ENCODE results near the gene RER1.

Gene RER1

DNA sequence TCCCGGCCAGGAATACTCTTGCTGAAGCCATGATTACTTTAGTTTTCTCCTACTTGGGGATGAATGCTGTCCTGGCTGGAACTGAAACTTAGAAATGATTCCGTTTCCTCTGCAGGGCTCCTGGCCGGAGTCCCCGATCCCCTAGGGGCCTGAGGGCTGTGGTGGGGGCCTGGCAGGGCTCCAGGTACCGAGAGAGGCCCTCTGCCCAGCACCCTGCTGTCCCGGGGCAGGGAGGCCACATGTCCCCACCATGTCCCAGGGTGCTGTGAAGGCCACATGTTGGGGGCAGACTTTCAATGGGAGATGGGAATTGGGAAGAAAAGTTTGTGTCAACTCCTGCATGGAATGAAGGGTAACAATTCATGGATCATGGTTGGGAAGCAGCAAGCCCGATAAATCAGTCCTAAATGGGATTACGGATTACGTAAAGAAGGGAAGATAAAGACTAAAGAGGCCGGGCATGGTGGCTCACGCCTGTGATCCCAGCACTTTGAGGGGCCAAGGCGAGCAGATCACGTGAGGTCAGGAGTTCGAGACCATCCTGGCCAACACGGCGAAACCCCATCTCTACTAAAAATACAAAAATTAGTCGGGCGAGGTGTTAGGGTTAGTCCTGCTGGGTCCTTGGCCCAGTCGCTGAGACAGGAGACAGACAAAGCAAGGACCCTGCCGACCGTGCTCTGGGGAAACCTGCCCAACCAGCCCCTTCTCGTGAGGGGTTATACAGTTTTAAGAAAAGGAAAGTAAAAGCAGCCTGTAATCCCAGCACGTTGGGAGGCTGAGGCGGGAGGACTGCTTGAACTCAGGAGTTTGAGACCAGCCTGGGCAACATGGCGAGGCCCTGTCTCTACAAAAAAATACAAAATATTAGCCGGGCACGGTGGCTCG is 37.8 kb upstream of the RER1 start:
- no peak for DNase-seq (ENCODE audit: low read depth)

DNA sequence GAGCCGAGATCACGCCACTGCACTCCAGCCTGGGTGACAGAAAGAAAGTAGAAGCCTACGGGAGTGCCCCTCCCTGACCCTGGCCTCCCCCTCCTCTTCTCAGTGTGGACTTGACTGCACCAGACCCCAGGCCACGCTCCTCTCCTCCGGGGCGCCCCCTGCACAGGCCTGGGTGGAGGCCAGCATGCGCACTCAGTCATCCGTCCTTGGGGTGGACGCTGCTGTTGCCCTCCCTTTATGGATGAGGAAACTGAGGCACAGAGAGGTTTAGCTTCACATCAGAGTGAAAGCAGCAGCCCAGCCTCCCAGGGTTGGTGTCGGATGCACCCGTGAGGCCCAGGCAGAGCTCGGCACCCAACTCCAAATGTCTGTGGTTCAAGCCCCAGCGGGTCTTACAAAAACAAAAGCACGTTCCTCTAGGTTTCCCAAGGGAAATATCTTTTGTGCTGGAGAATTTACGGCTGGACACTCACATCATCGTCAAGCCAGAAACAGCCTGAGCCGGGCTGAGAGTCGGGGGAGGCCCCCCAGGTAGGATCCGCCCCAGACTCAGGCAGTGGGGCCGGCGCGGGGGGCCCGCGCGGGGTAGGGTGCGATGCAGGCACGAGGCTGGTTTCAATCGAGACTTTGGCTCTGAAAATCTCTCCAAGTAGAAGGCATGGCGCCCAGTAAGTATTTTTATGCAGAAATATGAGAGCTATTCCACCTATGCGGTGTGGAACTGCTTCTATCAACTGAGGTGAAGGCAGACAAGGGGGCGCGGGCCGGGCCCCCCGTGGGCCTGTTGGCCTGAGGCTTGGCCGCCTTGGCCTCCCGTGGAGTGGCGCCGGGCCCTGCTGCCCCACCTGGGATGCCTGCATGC is 36.9 kb upstream of the RER1 start:
- DNase-seq (ENCODE audit: low read depth) = peak; percentile 6

DNA sequence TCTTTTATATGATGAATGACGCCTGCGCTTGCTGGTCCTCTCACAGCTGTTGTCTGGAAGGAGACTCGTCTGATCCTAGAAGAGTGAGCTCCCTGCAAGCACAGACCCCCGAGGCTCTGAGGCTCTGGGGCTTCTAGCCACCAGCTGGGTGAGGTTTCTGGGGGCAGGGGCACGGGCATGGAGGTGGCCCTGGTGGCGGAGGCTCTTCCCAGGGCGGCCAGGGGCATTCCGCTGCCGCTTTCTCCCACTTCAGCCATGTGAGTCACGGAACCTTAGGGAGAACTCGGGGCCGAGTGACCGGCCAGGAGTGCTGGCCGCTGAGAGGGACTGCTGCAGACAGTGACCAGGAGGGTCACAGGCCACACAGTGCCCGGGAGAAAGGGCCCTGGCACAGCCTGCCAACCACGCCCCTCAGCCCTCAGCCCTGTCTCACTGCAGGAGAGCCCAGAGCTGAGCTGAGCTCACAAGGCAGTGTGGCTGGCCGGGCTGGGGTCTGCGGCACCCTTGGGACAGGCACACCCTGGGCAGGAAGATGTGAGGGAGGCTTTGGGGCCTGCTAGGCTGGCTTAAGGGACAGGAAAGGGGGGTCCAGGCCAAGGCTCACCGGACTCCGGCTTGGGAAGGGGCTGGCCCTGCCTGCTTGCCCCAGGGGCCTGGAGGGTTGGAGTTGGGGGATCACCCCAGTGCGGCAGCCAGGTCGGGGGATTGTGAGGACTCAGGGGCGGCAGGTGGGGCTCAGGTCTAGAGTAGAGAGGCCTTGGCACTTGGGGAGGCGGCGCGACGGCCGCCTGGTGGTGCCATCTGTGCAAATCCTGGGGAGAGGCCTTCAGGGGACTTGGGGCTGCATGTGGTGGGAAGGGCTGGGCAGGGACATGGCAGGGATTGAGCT is 36.0 kb upstream of the RER1 start:
- DNase-seq (ENCODE audit: low read depth) = no peak

DNA sequence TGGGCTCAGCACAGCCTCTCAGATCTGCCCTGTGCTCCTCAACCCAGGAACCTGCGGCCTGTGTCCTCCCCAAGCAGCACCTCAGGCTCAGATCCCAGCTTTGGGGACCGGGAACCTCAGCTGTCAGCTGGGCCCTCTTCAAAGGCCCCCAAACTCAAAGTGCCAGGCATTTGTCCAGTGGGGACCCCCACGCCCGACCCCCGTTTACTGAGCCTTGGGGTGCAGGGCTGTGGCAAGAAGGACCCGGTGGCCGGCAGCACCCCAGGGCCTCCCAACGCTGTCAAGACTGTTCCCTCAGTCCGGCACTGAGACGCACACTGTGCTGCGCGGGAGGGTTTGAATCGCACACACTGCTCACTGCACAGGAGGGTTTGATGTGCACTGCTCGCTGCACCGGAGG is 35.2 kb upstream of the RER1 start:
- DNase-seq (ENCODE audit: low read depth) = no peak

DNA sequence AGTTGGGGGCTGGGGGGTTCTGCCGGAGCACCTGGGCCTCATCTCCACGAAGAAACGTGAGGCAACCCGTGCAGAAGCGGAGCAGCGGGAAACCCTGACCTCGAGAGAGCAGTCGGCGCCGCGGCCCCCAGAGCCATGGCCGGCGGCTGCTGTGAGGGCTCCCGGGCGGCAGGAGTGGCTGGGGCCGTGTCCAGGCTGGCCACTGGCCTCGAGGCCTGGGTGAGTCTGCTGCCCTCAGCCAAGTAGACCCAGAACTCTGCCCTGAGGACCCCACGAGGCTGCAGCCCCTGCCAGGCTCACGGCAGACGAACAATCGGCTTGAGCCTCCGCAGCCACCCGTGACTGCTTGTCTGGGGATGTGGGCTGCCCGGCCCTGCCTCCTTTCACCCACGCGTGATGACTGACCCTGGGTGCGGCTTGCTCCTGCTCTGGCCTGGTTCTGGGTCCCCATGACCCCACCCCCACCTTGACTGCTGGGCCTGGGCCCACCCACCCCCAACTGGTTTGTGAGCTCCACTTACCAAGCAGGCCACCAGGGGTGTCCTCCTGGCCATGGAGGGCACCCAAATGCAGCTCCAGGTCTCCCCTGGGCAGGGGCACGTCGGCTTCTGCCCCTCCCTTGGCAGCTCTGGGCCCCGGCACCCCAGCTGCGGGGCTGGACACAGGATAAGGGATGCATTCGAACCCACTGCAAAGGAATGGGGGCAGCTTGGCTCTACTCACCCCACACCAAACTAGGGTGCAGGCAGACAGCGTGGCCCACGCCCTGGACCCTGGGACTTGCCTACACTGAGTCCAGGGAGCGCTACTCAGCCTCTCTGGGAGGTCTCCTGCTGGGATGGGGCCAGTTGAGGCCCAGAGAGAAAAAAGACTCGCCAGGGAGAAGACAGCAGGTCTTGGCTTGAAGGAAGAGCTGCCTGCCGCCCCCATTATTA is 34.5 kb upstream of the RER1 start:
- DNase-seq (ENCODE audit: low read depth) = no peak

DNA sequence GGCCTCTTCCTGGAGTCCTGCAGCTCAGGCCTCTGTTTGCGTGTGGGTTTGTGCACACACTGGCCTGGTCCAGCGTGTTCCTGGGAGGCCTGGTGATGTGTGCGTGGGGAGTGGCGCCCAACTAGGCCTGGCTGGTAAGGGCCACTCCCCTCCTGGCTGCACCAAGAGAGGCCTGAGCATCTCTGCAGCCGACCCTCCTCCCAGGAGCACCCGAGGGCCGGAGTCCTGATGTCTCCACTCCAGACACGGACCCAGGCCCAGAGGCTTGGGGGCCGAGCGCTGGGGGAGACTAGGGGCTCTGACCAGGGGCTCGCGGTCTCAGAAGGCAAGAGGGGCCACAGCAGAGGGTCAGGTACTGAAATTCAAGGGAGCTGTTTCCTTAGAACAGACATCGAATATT is 33.6 kb upstream of the RER1 start:
- DNase-seq (ENCODE audit: low read depth) = no peak

DNA sequence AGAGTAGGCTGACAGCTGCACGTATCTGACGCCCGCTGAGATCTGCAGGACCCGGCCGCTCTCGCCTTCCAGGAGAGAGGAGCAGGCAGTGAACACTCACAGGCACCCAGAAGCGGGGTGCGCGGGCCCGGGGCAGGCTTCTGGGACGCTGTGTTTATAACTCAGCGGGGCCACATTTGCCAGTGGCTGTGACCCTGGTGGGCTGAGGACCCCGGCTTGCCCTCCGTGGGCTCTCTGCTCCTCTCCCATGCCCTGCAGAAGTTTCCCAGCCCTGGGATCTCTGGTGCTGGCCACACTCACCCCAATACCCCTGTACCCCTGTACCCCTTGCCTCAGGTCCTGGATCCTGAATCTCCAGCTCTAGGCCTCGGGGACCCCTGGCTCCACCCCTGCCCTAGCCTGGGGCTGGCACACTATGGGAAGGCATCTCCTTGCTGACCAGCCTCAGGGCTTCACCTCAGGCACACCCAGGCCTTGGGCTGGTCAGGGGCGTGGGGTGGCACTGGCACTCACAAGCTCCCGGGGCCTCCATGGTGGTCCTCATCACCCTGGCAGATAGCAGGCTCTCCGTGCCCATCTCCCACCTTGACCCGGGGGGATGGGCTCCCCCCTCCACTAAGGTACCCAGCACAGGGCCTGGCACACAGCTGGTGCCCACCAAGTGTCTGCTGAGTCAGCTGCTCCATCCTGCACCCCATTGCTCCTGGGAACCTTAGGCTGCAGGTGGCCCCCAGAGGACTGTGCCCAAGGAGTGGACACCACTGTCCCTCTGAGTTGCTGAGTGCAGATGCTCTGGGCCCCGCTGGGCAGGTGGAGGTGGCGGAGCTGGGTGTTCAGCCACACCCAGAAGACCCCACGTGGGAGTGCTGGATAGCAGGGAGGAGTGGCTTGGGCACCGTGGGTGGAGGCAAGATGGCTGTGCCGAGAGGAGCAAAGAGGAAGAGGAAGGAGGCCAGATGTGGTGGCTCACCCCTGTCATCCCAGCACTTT is 32.7 kb upstream of the RER1 start:
- DNase-seq (ENCODE audit: low read depth) = no peak

DNA sequence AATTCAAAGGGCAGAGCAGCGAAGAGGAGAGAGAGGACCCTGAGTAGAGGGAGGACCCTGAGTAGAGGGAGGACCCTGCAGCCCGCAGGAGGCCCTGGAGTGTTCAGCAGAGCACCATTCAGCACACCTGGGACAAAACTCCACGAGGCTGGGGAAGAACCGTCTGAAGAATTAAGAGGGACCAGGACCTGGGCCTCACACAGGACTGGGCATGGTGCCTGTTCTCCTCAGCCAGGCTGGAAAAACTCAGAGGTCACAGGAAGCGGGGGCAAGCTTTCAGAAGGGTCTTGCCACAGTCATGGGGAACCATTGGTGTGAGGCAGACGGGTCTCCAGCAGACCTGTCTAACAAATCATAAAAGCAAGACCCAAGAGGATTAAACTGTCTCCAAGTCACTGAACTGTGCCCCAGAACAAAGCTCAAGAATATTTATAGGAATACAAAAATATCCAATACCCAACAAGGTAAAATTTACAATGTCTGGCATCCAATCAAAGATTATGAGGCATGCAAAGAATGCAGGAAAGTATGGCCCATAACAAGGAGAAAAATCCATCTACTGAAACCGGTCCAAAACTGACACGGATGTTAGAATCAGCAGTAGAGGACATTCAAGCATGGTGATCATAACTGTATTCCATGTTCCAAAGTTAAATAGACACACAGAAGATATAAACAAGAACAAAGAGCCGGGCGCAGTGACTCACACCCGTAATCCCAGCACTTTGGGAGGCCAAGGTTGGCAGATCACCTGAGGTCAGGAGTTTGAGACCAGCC is 30.9 kb upstream of the RER1 start:
- DNase-seq (ENCODE audit: low read depth) = peak; percentile 41

DNA sequence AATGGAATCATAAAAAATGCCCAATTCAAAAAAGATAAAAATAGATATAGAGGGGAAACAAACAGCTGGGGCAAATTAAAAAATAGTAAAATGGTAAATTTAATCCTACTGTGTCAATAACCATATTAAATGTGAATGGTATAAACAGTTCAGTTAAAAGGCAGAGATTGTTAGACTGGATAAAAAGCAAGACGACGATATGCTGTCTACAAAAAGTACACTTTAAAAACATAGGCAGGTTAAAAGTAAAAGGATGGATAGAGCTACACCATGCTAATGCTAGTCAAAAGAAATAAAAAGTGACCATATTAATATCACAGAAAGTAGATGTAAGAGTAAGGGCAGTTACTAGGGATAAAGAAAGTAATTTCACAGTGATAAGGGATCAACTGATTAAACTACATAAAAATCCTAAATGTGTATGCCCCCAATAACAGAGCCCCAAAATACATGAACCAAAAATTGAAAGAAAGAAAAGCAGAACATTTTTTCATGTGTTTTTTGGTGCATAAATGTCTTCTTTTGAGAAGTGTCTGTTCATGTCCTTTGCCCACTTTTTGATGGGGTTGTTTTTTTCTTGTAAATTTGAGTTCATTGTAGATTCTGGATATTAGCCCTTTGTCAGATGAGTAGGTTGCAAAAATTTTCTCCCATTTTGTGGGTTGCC is 27.7 kb upstream of the RER1 start:
- DNase-seq (ENCODE audit: low read depth) = no peak

DNA sequence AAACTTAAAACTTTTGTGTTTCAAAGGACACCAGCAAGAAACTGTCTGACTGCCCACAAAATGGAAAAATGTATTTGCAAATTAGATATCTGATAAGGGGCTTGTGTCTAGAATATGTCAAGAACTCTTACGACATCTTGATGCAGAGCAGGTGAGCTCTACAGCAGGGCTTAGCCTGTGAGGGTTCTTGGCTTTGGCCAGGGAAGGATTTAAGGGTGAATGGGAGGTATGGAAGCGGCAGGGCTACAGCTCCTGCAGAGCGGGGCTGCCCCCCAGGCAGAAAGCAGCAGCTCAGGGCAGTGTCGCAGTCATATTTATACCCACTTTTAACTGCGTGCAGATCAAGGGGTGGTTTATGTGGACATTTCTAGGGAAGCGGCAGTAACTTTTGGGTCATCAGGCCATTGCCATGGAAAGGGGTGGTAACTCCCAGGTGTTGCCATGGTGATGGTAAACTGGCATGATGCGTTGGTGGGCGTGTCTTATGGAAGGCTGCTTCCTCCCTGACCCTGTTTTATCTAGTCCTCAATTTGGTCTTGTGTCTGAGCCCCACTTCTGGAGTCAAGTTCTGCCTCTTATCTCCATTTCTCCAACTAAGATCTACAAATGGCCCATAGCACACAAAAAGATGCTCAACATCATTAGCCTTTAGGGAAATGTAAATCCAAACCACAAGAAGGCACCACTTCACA is 23.4 kb upstream of the RER1 start:
- DNase-seq (ENCODE audit: low read depth) = no peak

DNA sequence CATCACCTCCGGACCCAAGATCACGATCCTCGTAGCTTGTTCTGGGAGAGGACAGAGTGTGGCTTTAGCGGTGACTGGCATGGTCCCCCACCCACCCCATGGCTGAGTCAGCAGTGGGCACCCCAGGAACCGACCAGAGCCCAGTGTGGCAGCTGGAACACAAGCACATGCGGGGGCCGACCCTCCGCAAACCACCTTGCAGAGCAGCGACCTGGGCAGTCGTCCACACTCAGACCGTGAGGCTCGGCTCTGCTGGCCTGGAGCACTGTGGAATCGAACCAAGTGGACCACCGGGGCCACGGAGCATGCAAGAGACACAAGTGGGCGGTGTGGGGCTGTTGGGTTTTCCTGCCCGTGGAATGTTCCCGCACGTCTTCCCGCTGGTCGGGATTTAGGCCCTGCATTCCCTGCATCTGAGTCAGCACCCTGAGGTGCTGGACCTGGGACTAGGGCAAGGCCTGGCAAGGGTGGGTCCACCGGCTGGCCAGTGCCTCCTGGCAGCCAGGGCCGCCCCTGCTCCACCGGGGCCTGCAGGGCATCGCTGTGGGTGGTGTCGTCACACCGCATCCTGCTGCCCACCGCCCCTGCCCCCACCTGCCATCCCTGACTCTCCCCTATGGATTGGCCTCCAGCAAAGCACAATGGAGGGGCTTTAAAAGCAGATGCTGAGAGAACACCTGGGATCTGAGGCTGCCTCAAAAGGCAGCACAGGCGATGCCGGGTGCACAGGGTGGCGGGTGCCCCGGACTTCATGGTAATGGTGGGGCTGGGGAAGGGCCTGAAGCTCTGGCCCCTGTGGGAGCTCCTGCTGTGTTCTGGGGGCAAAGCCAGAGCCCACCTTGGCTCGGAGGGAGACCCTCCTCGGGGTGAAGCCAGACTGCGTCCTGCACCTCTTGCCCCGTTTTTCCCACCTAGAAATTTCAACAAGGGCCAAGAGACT is 18.8 kb upstream of the RER1 start:
- peak; percentile 57 for DNase-seq (ENCODE audit: low read depth)

DNA sequence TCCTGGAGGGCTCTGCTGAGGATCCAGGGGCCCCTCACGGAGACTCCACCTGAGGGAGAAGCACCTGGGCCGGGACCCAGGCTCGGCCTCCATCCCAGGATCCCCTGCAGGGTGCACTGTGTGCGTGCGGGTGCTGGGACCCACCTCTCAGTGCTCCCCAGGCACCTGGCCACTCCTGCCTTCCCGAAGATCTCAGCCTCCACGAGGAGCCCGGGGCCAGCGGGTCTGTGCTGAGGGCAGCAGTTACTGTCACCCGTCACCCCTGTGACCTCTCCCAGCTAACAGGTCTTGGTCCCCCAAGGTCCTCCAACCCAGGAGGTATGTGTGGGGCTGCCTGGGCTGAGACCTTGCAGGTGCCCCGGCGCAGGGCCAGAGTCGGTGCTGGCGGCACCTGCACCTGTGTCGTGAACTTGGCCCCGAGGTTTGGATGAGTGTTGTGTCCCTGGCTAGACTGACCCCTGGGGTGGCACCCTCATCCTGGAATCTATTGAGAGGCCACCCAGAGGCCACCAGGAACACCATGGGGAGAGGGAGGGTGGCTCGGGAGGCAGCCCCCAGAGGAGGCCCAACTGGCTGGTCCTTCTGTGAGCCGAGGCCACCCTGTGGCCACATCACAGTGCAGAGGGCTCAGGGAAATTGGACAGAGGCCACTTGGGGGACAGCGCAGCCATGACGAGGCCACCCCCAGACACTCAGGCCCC is 17.9 kb upstream of the RER1 start:
- DNase-seq (ENCODE audit: low read depth) = no peak

DNA sequence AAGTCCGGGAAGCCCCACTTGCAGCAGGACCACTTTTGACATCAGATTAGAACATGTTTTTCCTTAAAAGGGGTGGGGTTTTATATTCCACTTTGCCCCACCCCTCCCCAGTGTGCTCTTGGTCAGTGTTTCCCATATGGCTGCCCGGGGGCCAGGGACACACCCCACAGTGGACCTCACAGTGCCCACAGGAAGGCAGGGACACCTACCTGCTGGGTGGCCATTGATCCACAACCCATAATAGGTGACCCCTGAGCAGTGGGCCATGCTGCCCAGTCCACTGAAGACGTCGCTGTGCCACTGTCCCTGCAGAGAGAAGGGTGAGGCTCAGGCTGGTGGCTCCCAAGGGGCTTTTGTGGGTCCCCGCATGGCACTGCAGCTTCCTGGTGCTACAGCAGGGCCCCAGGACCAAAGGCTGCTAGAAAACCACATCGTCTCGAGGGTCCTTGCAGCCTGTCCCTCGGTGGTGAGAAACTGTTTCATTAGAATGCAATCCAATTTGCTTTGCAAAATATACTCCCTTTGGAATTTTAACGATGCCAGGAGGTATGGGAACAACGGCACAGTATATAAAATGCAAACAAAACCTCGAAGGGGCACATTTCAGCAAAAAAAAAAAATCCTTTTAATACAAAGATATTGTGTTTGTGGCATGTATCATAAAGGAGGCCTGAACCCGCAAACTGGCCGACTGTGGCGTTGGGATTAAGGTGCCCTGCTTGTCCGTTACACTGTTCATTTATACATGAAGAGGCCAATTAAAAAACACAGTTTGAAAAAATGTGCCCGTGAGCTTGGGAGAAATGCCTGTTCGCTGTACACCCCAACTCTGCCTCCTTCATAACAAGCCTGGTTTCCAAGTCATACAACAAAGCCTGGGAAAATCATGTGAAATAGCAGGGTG is 17.1 kb upstream of the RER1 start:
- DNase-seq (ENCODE audit: low read depth) = no peak

DNA sequence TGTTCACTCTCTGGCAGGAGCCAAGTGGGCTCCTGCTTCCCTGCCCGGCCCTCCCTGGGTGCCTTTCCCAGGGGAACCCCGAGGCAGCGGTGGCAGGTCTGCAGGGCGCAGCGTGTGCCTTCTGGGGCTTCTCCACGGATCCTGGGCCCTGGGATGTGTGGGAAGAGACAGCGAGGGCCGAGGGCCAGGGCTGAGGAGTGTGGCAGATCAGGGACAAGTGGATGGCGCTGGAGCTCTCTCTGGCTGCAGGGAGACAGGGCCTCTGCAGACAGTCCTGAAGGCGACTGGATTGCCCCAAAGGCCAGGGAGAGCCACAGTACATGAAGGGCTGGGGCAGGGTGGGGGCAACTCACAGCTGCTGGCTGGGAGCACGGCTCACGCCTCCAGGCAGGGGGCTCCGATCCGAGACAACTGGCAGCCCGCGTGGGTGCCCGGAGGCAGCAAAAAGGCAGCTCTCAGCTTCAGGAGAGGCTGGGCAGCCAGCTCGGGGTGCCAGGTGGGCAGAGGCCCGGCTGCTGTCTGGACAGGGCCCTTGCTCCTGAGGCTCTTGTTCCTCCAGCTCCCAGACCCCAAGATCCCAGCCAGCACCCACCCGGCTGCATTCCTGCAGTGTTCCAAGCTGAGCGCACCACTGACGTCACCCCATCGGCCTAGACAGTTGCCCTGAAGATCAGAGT is 16.3 kb upstream of the RER1 start:
- no peak for DNase-seq (ENCODE audit: low read depth)

DNA sequence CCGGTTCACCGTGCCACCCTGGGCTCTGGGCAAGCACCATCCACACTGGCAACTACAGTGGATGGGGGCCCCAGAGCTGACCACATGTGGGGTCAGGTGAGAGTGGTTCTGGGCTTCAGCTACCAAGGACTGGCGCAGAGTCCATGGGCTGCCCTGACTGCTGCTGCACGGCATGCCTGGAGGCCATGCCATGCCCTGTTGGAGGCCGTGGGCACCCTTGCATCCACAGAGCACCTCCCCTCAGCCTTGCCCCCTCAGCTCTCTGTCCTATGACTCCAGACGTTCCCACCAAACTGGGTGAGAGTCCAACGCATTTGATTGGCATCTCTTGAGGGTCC is 15.7 kb upstream of the RER1 start:
- no peak for DNase-seq (ENCODE audit: low read depth)
